ENCODE results near the gene IGFLR1. TPM values are rescaled to one million over a fixed set of nuclear protein-coding genes. Genes with fewer than 3 reads are reported as not detected.

The IGFLR1 gene
- total and polyA plus RNA-seq, 2 of the 4 experiments (the other 2 are of a cell fraction), result 0.72 to 2.7 TPM

DNA sequence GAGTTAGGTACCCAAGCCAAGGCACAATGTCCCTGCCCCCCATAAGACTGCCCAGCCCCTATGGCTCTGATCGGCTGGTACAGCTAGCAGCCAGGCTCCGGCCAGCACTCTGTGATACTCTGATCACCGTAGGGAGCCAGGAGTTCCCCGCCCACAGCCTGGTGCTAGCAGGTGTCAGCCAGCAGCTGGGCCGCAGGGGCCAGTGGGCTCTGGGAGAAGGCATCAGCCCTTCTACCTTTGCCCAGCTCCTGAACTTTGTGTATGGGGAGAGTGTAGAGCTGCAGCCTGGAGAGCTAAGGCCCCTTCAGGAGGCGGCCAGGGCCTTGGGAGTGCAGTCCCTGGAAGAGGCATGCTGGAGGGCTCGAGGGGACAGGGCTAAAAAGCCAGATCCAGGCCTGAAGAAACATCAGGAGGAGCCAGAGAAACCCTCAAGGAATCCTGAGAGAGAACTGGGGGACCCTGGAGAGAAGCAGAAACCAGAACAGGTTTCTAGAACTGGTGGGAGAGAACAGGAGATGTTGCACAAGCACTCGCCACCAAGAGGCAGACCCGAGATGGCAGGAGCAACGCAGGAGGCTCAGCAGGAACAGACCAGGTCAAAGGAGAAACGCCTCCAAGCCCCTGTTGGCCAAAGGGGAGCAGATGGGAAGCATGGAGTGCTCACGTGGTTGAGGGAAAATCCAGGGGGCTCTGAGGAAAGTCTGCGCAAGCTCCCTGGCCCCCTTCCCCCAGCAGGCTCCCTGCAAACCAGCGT, 27.5 kb downstream of the IGFLR1 start (continued):
- TF ChIP-seq, protein P1, sequence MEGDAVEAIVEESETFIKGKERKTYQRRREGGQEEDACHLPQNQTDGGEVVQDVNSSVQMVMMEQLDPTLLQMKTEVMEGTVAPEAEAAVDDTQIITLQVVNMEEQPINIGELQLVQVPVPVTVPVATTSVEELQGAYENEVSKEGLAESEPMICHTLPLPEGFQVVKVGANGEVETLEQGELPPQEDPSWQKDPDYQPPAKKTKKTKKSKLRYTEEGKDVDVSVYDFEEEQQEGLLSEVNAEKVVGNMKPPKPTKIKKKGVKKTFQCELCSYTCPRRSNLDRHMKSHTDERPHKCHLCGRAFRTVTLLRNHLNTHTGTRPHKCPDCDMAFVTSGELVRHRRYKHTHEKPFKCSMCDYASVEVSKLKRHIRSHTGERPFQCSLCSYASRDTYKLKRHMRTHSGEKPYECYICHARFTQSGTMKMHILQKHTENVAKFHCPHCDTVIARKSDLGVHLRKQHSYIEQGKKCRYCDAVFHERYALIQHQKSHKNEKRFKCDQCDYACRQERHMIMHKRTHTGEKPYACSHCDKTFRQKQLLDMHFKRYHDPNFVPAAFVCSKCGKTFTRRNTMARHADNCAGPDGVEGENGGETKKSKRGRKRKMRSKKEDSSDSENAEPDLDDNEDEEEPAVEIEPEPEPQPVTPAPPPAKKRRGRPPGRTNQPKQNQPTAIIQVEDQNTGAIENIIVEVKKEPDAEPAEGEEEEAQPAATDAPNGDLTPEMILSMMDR (conservative IDR thresholded peaks at IDR 0.05; ENCODE audit: low read depth, low read length), result no peak

DNA sequence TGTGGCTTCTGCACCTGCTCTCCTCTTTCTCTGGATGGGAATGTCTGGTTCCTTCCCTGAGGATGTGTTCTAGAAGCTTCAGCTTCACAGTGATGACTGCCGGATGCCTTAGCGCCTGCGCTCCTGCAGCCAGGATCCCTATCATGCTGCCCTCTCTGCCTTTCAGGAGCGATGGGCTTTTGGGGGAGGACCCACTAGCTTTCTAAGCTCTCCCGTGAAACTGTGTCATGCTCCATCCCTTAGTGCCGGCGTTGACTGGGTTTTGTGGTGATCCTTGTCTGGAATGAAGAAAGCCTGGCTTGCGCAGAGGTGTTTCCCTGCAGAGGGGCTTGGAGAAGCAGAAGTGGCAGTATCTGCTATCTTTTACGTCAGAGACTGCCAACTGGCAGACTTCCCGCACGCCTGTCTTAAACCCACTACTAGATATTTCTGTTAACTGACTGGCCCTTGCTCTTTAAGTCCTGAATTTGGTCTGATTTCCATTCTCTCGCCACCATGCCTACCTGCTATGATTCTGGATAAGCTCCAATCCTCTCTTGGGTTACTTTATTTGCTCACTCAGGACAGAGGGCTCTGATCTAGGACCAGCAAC, 28.3 kb downstream of the IGFLR1 start:
- Histone ChIP-seq H3K9ac (ENCODE audit: low read depth, low read length) (no peak overlapping the region), H2AK5ac (ENCODE audit: low read depth, low read length) (no peak overlapping the region), H3K9me1 (ENCODE audit: insufficient read depth, low read length) (no peaks in the 10 kb centered on the region; the same call in 1 of the 2 replicates), H2BK120ac (ENCODE audit: low read depth, low read length) (no peak overlapping the region), H4K8ac (ENCODE audit: low read depth in 2 of 2, low read length in 2 of 2) (no peak overlapping the region), H3K18ac (ENCODE audit: low read depth, low read length) (no peak overlapping the region), H3K27me3 (ENCODE audit: control insufficient read depth, insufficient read depth, low read length) (no peaks in the 10 kb centered on the region), H3K36me3 (ENCODE audit: control insufficient read depth, insufficient read depth, low read length) (no peaks in the 10 kb centered on the region), H3K4me1 (ENCODE audit: control insufficient read depth, insufficient read depth, low read length) (peaks cover 9% of the 10 kb centered on the region), H4K20me1 (ENCODE audit: insufficient read depth, low read length) (peaks cover 7% of the 10 kb centered on the region), H3K4me3 (ENCODE audit: insufficient read depth, low read depth, low read length) (no peak overlapping the region), H3K4ac (ENCODE audit: low read depth, low read length) (no peak overlapping the region), H3K56ac (ENCODE audit: extremely low read depth, insufficient read depth, low read length) (no peak overlapping the region), H3K14ac (replicated peaks; ENCODE audit: low read depth, low read length) (no peak overlapping the region), H4K91ac (ENCODE audit: insufficient read depth, low read depth, low read length) (no peak overlapping the region), H2BK20ac (ENCODE audit: low read depth, low read length) (no peak overlapping the region), H3K27ac (ENCODE audit: insufficient read depth, low read length) (no peak overlapping the region), H3K23ac (ENCODE audit: low read depth, low read length) (no peak overlapping the region), H2BK5ac (ENCODE audit: low read depth, low read length, poor library complexity, severe bottlenecking) (no peak overlapping the region), H3K9me3 (ENCODE audit: control insufficient read depth, insufficient read depth, low read length) (no peaks in the 10 kb centered on the region), H3K79me1 (ENCODE audit: low read depth in 1 of 2, low read length in 2 of 2) (peaks cover under 1 to 18% of the 10 kb centered on the region in 2 experiments; a peak in 2 of 4 replicates), H2AFZ (replicated peaks; ENCODE audit: low read length, poor library complexity) (no peak overlapping the region), H4K5ac (ENCODE audit: low read depth, low read length) (no peak overlapping the region), H2AK9ac (replicated peaks; ENCODE audit: low read depth, low read length, poor library complexity) (no peak overlapping the region), H2BK15ac (ENCODE audit: low read depth, low read length) (no peak overlapping the region), H3K4me2 (ENCODE audit: low read depth, low read length) (no peak overlapping the region)
- 60% methylated on average over 3 of the region's 12 CpGs; no CpG with 5 or more reads in 1 of the 2 experiments for WGBS, 2 experiments (ENCODE audit: extremely low coverage in 2 of 2, insufficient read length in 1 of 2)
- no peak for DNase-seq
- in situ Hi-C loops (cut with MboI; ENCODE audit: low sequenced_read_pairs) (no loop called here), dilution Hi-C loops (cut with HindIII; ENCODE audit: low sequenced_read_pairs, unreplicated experiment) (no loop called here), intact Hi-C loops (cut with micrococcal nuclease) (no loop called here)
- CTCF ChIA-PET, result no interaction called here
- no peak for ATAC-seq (ENCODE audit: low read depth)
- POLR2A ChIA-PET (ENCODE audit: unreplicated experiment), result no interaction called here
- no TSS peak for BruUV-seq (replicated peaks)
- TF ChIP-seq RAD21 (IDR thresholded peaks at IDR 0.05; ENCODE audit: low read length) (no peak), MAZ (IDR thresholded peaks at IDR 0.05; ENCODE audit: borderline replicate concordance, low read depth, low read length) (no peak), FOS (IDR thresholded peaks at IDR 0.05; ENCODE audit: low read depth, low read length) (no peak), MAFK (IDR thresholded peaks at IDR 0.05; ENCODE audit: low read depth, low read length) (no peak), RCOR1 (IDR thresholded peaks at IDR 0.05; ENCODE audit: insufficient replicate concordance, low read length) (no peak), RFX5 (IDR thresholded peaks at IDR 0.05; ENCODE audit: low read depth, low read length) (no peak), USF2 (IDR thresholded peaks at IDR 0.05; ENCODE audit: low read depth, low read length) (no peak), SMC3 (IDR thresholded peaks at IDR 0.05; ENCODE audit: low read depth, low read length) (no peak), CEBPB (IDR thresholded peaks at IDR 0.05; ENCODE audit: low read depth, low read length) (no peak)
- TF ChIP-seq, protein P1 (conservative IDR thresholded peaks at IDR 0.05; ENCODE audit: low read depth, low read length), result no peak
